Measurements from ENCODE around the gene PAQR6. TPM values are rescaled to one million over a fixed set of nuclear protein-coding genes. Genes with fewer than 3 reads are reported as not detected.

Gene PAQR6, protein sequence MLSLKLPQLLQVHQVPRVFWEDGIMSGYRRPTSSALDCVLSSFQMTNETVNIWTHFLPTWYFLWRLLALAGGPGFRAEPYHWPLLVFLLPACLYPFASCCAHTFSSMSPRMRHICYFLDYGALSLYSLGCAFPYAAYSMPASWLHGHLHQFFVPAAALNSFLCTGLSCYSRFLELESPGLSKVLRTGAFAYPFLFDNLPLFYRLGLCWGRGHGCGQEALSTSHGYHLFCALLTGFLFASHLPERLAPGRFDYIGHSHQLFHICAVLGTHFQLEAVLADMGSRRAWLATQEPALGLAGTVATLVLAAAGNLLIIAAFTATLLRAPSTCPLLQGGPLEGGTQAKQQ
- total RNA-seq (2022; extraction: Qiagen RNA extraction; ENCODE audit: low read depth), result 2.9 to 5.1 TPM (median 3.0 TPM) in 5 replicates

DNA sequence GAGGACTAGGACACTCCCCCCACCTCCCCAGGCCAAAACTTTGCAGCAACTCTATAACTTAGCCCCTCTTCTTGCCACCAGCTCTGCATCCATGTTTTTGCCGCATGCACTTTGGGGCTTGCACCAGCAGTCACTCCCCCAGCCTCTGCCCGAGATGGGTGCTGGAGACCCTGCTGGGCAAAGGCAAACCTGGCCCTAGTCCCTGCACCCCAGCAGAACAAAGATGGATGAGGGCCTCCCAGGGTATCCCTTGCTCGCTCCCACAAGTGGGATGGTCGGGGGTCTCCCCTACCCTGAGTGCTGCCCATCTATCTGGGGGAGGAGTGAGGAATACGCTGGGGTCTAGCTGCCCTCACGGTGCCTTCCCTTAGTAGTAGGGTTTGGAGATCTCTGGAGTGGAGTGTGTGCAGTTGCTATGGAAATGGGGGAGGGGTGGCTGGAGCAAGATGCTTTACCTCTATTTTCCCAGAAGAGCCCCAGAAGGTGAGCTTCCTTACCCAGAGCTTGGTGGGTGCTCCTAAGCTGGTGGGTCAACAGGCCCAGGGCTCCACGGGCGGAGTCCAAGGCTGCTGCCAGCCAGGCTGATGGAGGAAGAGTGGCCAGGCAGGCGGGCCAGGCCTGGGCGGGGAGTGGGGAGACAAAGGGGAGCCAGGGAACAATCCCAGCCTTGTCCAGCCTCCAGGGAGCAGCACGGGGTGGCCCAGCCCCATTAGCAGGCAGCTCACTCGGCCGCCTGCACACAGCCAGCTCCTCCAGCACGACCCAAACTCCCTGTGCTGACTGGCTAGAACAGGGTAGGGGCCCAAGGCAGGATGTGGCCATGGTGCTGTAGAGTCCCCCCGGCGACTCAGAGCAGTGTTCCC, at the start of gene PAQR6:
TSS of gene PAQR6 (minus strand) at position 597 of the 863 bp plus-strand sequence. CDS start 1,325 bp downstream, outside the sequence.

DNA sequence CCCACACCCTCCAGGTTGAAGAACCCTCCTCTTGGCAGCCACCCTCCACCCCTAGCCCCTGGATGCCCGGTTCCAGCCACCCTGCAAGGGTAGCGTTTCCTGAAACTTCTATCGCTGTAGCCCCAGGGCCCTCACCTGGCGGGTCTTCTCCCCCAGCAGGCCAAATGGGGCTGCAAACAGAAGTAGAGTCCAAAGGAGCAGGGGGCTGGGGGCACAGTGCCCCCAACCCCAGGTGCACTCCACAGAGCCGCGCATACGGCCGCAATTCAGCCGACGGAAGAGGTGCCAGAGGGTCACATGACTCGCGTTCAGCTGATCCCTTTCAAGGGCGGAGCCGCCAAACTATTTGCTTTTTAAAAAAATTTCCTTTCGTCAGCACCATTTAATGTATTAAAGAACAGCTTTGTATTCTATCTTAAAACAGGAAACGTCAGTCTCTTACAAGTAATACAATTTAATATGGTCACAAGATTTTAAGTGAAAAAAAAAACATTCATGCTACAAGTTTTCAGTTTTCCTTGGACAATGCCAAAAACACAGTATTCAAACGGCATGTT, 47.6 kb upstream of the PAQR6 start, which contains the start of gene GLMP:
TSS of gene GLMP (minus strand) at position 289 of the 557 bp plus-strand sequence. CDS start at position 255, 34 bp downstream.

GRCh38 chr1:156284112-156284511, 36.3 kb upstream of the PAQR6 start, which contains the start of gene TMEM79:
TSS of gene TMEM79 (plus strand) at chr1:156284325. CDS start at chr1:156285227, 902 bp downstream.

GRCh38 chr1:156282479-156283222, 34.8 kb upstream of the PAQR6 start, which contains the start of gene SMG5:
TSS of gene SMG5 (minus strand) at chr1:156282825. CDS start at chr1:156282680, 145 bp downstream.

GRCh38 chr1:156241926-156242325, 5.9 kb downstream of the PAQR6 start, which contains the start of gene BGLAP:
TSS of gene BGLAP (plus strand) at chr1:156242184. CDS start at chr1:156242232, 48 bp downstream.

DNA sequence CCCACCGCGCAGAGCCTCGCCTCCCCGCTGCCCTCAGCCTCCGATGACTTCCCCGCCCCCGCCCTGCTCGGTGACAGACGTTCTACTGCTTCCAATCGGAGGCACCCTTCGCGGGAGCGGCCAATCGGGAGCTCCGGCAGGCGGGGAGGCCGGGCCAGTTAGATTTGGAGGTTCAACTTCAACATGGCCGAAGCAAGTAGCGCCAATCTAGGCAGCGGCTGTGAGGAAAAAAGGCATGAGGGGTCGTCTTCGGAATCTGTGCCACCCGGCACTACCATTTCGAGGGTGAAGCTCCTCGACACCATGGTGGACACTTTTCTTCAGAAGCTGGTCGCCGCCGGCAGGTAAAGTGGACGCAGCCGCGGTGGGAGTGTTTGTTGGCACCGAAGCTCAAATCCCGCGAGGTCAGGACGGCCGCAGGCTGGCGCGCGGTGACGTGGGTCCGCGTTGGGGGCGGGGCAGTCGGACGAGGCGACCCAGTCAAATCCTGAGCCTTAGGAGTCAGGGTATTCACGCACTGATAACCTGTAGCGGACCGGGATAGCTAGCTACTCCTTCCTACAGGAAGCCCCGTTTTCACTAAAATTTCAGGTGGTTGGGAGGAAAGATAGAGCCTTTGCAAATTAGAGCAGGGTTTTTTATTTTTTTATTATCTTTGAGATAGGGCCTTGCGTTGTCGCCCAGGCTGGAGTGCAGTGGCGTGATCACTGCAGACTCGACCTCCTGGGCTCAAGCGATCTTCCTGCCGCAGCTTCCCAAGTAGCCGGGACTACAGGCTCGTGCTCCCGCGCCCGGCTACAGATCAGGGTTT, 34.8 kb downstream of the PAQR6 start, which contains the start of gene PMF1:
TSS of gene PMF1 (plus strand) at position 175 of the 811 bp plus-strand sequence. CDS start at position 184, 9 bp downstream.

DNA sequence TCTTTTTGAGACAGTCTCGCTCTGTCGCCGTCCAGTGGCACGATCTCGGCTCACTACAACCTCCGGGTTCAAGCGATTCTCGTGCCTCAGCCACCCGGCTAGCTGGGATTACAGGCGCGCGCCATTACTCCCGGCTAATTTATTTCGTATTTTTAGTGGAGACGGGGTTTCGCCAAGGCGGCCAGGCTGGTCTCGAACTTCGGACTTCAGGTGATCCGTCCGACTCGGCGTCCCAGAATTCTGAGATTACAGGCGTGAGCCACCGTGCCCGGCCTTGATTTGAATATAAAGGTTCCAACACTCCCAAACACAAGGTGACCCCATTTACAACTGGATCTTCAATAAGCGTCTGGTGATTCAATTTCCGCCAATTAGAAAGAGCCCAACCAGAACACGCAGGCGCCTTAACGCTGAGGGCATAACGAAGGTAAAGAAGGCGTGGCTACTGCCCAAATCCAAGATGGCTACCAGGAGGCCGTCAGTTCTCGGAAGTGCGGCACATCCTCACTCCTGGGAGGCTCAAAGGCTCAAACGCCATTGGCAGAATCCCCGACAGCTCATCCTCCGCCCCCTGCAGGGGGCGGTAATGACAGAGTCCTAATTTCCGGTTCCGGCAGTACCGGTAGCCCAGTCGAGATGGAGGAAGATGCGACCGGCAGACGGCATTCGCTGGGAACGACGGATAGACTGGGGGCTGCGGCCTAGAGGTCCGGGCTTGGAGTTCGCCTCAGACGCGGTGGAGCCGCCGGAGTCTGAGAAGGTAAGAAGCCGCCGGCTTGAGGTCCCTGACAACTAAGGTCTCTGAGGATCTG, 54.2 kb downstream of the PAQR6 start, which contains the start of gene SLC25A44:
TSS of gene SLC25A44 (plus strand) at position 617 of the 812 bp plus-strand sequence. CDS start 5,744 bp downstream, outside the sequence.

Other genes starting within 250 kb of the PAQR6 start
- gene SSR2, start 227.1 kb downstream of the PAQR6 start, total RNA-seq (2022; extraction: Qiagen RNA extraction; ENCODE audit: low read depth), result 261 to 286 TPM (median 280 TPM) in 5 replicates
- gene UBQLN4, start 194.3 kb downstream of the PAQR6 start, total RNA-seq (2022; extraction: Qiagen RNA extraction; ENCODE audit: low read depth), result 36.3 to 46.5 TPM (median 45.1 TPM) in 5 replicates
- gene LAMTOR2, start 193.3 kb downstream of the PAQR6 start, total RNA-seq (2022; extraction: Qiagen RNA extraction; ENCODE audit: low read depth), result 152 to 166 TPM (median 161 TPM) in 5 replicates
- 0.31 to 0.36 TPM in 2 of 5 replicates, not detected in the others for gene RAB25, start 186.9 kb downstream of the PAQR6 start, total RNA-seq (2022; extraction: Qiagen RNA extraction; ENCODE audit: low read depth)
- 2.1 to 3.1 TPM (median 2.3 TPM) in 5 replicates for gene MEX3A, start 165.6 kb downstream of the PAQR6 start, total RNA-seq (2022; extraction: Qiagen RNA extraction; ENCODE audit: low read depth)
- gene LMNA, start 133.3 kb downstream of the PAQR6 start, total RNA-seq (2022; extraction: Qiagen RNA extraction; ENCODE audit: low read depth), result 631 to 722 TPM (median 685 TPM) in 5 replicates
- gene SEMA4A, start 94.5 kb downstream of the PAQR6 start, total RNA-seq (2022; extraction: Qiagen RNA extraction; ENCODE audit: low read depth), result 0.34 to 0.65 TPM (median 0.41 TPM) in 5 replicates
- 25.6 to 29.8 TPM (median 29.2 TPM) in 5 replicates for gene SLC25A44, start 54.0 kb downstream of the PAQR6 start, total RNA-seq (2022; extraction: Qiagen RNA extraction; ENCODE audit: low read depth)
- 55.5 to 61.3 TPM (median 60.0 TPM) in 5 replicates for gene PMF1, start 35.0 kb downstream of the PAQR6 start, total RNA-seq (2022; extraction: Qiagen RNA extraction; ENCODE audit: low read depth)
- gene BGLAP, start 5.9 kb downstream of the PAQR6 start, total RNA-seq (2022; extraction: Qiagen RNA extraction; ENCODE audit: low read depth), result 0.27 to 1.2 TPM (median 0.44 TPM) in 4 of 5 replicates, not detected in the other
- 42.8 to 50.5 TPM (median 49.3 TPM) in 5 replicates for gene SMG5, start 34.8 kb upstream of the PAQR6 start, total RNA-seq (2022; extraction: Qiagen RNA extraction; ENCODE audit: low read depth)
- gene TMEM79, start 36.3 kb upstream of the PAQR6 start, total RNA-seq (2022; extraction: Qiagen RNA extraction; ENCODE audit: low read depth), result 5.5 to 10.5 TPM (median 8.5 TPM) in 5 replicates
- 33.8 to 48.8 TPM (median 47.3 TPM) in 5 replicates for gene GLMP, start 47.6 kb upstream of the PAQR6 start, total RNA-seq (2022; extraction: Qiagen RNA extraction; ENCODE audit: low read depth)
- gene VHLL, start 51.3 kb upstream of the PAQR6 start, total RNA-seq (2022; extraction: Qiagen RNA extraction; ENCODE audit: low read depth), result not detected in 5 replicates
- 400 to 434 TPM (median 426 TPM) in 5 replicates for gene CCT3, start 90.2 kb upstream of the PAQR6 start, total RNA-seq (2022; extraction: Qiagen RNA extraction; ENCODE audit: low read depth)
- gene TSACC, start 90.5 kb upstream of the PAQR6 start, total RNA-seq (2022; extraction: Qiagen RNA extraction; ENCODE audit: low read depth), result 1.4 to 2.5 TPM (median 2.3 TPM) in 5 replicates
- gene RHBG, start 121.2 kb upstream of the PAQR6 start, total RNA-seq (2022; extraction: Qiagen RNA extraction; ENCODE audit: low read depth), result not detected in 5 replicates

Data from A549 treated with CpdA at 1 μM for 4 hours (cell line).